Hepatocyte (in vitro differentiated cells): ENCODE data around the gene GFPT2. TPM values are rescaled to one million over a fixed set of nuclear protein-coding genes. Genes with fewer than 3 reads are reported as not detected.

ENCODE experiments used
- DNase-seq: peaks from one replicate; pipeline ENCODE4 v3.0.0-alpha.2; 2016; ENCODE audit warnings: low spot score
- H2AFZ ChIP-seq: fragments of 200-600 bp; sonication (generic); 2 replicates; pipeline ENCODE4 v1.6.0; 2016; ENCODE audit warnings: antibody characterized with exemption, mild to moderate bottlenecking
- H3K27ac ChIP-seq: fragments of 200-600 bp; sonication (generic); 2 replicates; pipeline ENCODE4 v1.5.1; 2016; ENCODE audit warnings: mild to moderate bottlenecking
- H3K27me3 ChIP-seq: fragments of 200-600 bp; sonication (generic); 2 replicates; pipeline ENCODE4 v1.6.1; 2016
- H3K36me3 ChIP-seq: fragments of 200-600 bp; sonication (generic); replicated peaks from 2 replicates; pipeline ENCODE4 v1.5.1; 2016; ENCODE audit warnings: low read depth; ENCODE audit not compliant: insufficient read depth
- H3K4me1 ChIP-seq: fragments of 200-600 bp; sonication (generic); 2 replicates; pipeline ENCODE4 v1.5.1; 2016; ENCODE audit warnings: mild to moderate bottlenecking, moderate library complexity; ENCODE audit not compliant: insufficient read depth
- H3K4me2 ChIP-seq: fragments of 200-600 bp; sonication (generic); 2 replicates; pipeline ENCODE4 v1.6.0; 2016
- H3K4me3 ChIP-seq: fragments of 200-600 bp; sonication (generic); 2 replicates; pipeline ENCODE4 v1.5.1; 2016; ENCODE audit warnings: mild to moderate bottlenecking
- H3K79me2 ChIP-seq: fragments of 200-600 bp; sonication (generic); 2 replicates; pipeline ENCODE4 v1.6.0; 2017; ENCODE audit warnings: mild to moderate bottlenecking
- H3K9me2 ChIP-seq: fragments of 200-600 bp; sonication (generic); replicated peaks from 2 replicates; pipeline ENCODE4 v1.6.0; 2017; ENCODE audit warnings: mild to moderate bottlenecking; ENCODE audit not compliant: insufficient read depth
- H3K9me3 ChIP-seq: fragments of 200-600 bp; sonication (generic); 2 replicates; pipeline ENCODE4 v1.5.1; 2016; ENCODE audit warnings: low read depth, mild to moderate bottlenecking
- H4K20me1 ChIP-seq: fragments of 200-600 bp; sonication (generic); 2 replicates; pipeline ENCODE4 v1.6.0; 2016; ENCODE audit warnings: mild to moderate bottlenecking; ENCODE audit not compliant: insufficient read depth, poor library complexity, severe bottlenecking
- EZH2 ChIP-seq: fragments of 200-600 bp; sonication (generic); IDR thresholded peaks from 2 replicates; pipeline ENCODE4 v1.6.1; 2016; ENCODE audit warnings: antibody characterized with exemption, mild to moderate bottlenecking, borderline replicate concordance
- EZH2phosphoT487 ChIP-seq: fragments of 200-600 bp; sonication (generic); IDR thresholded peaks from one replicate; pipeline ENCODE4 v1.6.1; 2018; ENCODE audit warnings: antibody characterized with exemption, mild to moderate bottlenecking, low read depth, moderate library complexity; ENCODE audit not compliant: unreplicated experiment, severe bottlenecking
- WGBS: methylation state at CpG from one replicate; pipeline ENCODE4 v1.1.6; 2016; ENCODE audit warnings: low lambda C conversion rate; ENCODE audit errors: missing lambda C conversion rate; 5-methylcytosine and 5-hydroxymethylcytosine counted together
- polyA plus RNA-seq: library from polyadenylated mRNA; unstranded; fragments of >200 nt; fragmentation: Nextera tagmentation; extraction: Ambion mirVana; gene quantifications from 2 replicates; pipeline ENCODE4 v1.2.1, GENCODE V29; 2016
- total RNA-seq: library from RNA; depleted of rRNA; stranded (reverse); fragments of >200 nt; gene quantifications from 2 replicates; pipeline ENCODE4 v1.2.3, GENCODE V29; 2014
- TF ChIP-seq, protein P1 (sequence below): fragments of 200-600 bp; sonication (generic); IDR thresholded peaks from 2 replicates; pipeline ENCODE4 v1.5.1; 2016; ENCODE audit warnings: antibody characterized with exemption, mild to moderate bottlenecking; ENCODE audit not compliant: poor library complexity

GFPT2 gene
- total and polyA plus RNA-seq, 2 experiments from 2014 or later, result 15.9 to 44.6 TPM

GRCh38 chr5:180304431-180305375 is 48.4 kb downstream of the GFPT2 start:
- no peaks in the 10 kb centered on the region for H3K27me3 ChIP-seq
- no peaks in the 10 kb centered on the region for H3K36me3 ChIP-seq
- no peaks in the 10 kb centered on the region for H4K20me1 ChIP-seq
- H3K27ac ChIP-seq, result no peak overlapping the region
- no peak overlapping the region for H3K4me3 ChIP-seq
- H3K9me2 ChIP-seq, result no peaks in the 10 kb centered on the region
- TF ChIP-seq EZH2 (no peak), EZH2phosphoT487 (no peak)
- TF ChIP-seq, protein P1, sequence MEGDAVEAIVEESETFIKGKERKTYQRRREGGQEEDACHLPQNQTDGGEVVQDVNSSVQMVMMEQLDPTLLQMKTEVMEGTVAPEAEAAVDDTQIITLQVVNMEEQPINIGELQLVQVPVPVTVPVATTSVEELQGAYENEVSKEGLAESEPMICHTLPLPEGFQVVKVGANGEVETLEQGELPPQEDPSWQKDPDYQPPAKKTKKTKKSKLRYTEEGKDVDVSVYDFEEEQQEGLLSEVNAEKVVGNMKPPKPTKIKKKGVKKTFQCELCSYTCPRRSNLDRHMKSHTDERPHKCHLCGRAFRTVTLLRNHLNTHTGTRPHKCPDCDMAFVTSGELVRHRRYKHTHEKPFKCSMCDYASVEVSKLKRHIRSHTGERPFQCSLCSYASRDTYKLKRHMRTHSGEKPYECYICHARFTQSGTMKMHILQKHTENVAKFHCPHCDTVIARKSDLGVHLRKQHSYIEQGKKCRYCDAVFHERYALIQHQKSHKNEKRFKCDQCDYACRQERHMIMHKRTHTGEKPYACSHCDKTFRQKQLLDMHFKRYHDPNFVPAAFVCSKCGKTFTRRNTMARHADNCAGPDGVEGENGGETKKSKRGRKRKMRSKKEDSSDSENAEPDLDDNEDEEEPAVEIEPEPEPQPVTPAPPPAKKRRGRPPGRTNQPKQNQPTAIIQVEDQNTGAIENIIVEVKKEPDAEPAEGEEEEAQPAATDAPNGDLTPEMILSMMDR, result no peak
- H3K79me2 ChIP-seq, result no peaks in the 10 kb centered on the region
- no peak for DNase-seq
- H3K4me2 ChIP-seq, result no peak overlapping the region
- no peaks in the 10 kb centered on the region for H3K9me3 ChIP-seq
- H2AFZ ChIP-seq, result no peak overlapping the region
- WGBS, result 88% methylated on average over 17 of the region's 18 CpGs
- no peaks in the 10 kb centered on the region for H3K4me1 ChIP-seq

- H3K4me3 ChIP-seq, result no peak overlapping the region
- no peaks in the 10 kb centered on the region for H3K27me3 ChIP-seq
- H3K4me1 ChIP-seq, result no peaks in the 10 kb centered on the region
- H3K27ac ChIP-seq, result no peak overlapping the region
- H3K79me2 ChIP-seq, result no peaks in the 10 kb centered on the region
- H3K9me2 ChIP-seq, result no peaks in the 10 kb centered on the region
- no peaks in the 10 kb centered on the region for H3K36me3 ChIP-seq
- no peak overlapping the region for H2AFZ ChIP-seq
- H4K20me1 ChIP-seq, result no peaks in the 10 kb centered on the region
- TF ChIP-seq EZH2phosphoT487, result no peak
- no peak for TF ChIP-seq EZH2
- TF ChIP-seq, protein P1, result no peak
- DNase-seq, result no peak
- H3K4me2 ChIP-seq, result no peak overlapping the region
- no peaks in the 10 kb centered on the region for H3K9me3 ChIP-seq
- WGBS, result 89% methylated on average over 4 of the region's 4 CpGs
These were observed 49.2 kb downstream of the GFPT2 start for GRCh38 chr5:180304016-180304292.

DNA sequence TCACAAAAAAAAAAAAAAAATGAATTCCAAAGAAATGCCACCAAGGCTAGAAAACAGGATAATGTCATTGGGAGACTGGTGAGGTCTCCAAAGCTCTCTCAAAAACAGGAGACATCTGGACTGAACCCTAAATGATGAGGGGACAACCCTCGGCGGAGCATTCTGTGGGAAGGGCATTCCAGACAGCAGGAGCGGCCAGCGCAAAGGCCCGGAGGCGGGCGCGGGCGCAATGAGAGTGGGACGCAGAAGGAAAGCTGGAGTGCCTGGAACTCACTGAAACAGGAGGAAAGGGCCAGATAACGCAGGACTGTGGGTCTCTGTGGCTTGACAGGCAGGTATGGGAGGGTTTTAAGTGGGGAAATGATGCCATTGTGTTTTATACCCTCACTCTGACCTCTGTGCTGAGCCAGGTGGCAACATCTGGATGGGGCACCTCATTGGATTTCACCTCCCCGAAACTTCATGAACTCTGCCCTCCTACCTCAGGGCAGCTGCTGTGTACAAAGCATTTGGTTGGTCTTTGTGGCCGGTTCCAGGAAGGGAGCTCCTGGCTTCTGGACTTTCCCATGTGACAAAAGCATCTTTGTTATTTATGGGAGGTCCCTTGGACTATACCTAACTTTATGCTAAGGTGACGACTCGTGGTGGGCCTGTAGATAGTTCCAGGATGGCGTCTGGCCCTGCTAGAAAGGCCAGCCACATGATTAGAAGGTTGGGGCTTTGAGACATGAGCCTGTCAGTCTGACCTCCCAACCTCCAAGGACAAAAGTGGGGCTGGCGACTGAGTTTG is 49.7 kb downstream of the GFPT2 start:
- no peaks in the 10 kb centered on the region for H4K20me1 ChIP-seq
- H3K79me2 ChIP-seq, result no peaks in the 10 kb centered on the region
- H3K9me3 ChIP-seq, result no peaks in the 10 kb centered on the region
- no peaks in the 10 kb centered on the region for H3K27me3 ChIP-seq
- H3K4me3 ChIP-seq, result no peak overlapping the region
- TF ChIP-seq, protein P1, result no peak
- no peak for TF ChIP-seq EZH2phosphoT487
- no peak for TF ChIP-seq EZH2
- no peaks in the 10 kb centered on the region for H3K4me1 ChIP-seq
- no peak overlapping the region for H3K27ac ChIP-seq
- 94% methylated on average over 17 of the region's 17 CpGs for WGBS
- no peaks in the 10 kb centered on the region for H3K36me3 ChIP-seq
- DNase-seq, result no peak
- H3K4me2 ChIP-seq, result no peak overlapping the region
- H3K9me2 ChIP-seq, result no peaks in the 10 kb centered on the region
- H2AFZ ChIP-seq, result no peak overlapping the region
